Endothelial cell (in vitro differentiated cells): Measurements from ENCODE around the gene AMDHD2. TPM values are rescaled to one million over a fixed set of nuclear protein-coding genes. Genes with fewer than 3 reads are reported as not detected.
A peak's percentile ranks its signal among the peaks of the same experiment; 100 is the strongest.

Experiments used
- DNase-seq: peaks from one replicate; pipeline ENCODE4 v3.0.0; 2021; ENCODE audit warnings: low spot score
- H3K27ac Mint-ChIP-seq: one replicate; pipeline ENCODE4 v1.8.0; 2021; ENCODE audit warnings: mixed read lengths, inconsistent platforms; ENCODE audit not compliant: unreplicated experiment
- H3K27me3 Mint-ChIP-seq: one replicate; pipeline ENCODE4 v1.8.0; 2021; ENCODE audit warnings: mild to moderate bottlenecking, moderate library complexity, mixed read lengths, inconsistent platforms; ENCODE audit not compliant: unreplicated experiment
- H3K36me3 Mint-ChIP-seq: one replicate; pipeline ENCODE4 v1.8.0; 2021; ENCODE audit warnings: mild to moderate bottlenecking, low read depth, mixed read lengths, inconsistent platforms; ENCODE audit not compliant: unreplicated experiment
- H3K4me1 Mint-ChIP-seq: one replicate; pipeline ENCODE4 v1.8.0; 2021; ENCODE audit warnings: mild to moderate bottlenecking, mixed read lengths, inconsistent platforms; ENCODE audit not compliant: unreplicated experiment
- H3K4me3 Mint-ChIP-seq: one replicate; pipeline ENCODE4 v1.8.0; 2021; ENCODE audit warnings: mild to moderate bottlenecking, mixed read lengths, inconsistent platforms; ENCODE audit not compliant: unreplicated experiment
- H3K9me3 Mint-ChIP-seq: one replicate; pipeline ENCODE4 v1.8.0; 2021; ENCODE audit warnings: mixed read lengths, inconsistent platforms; ENCODE audit not compliant: unreplicated experiment
- CTCF ChIP-seq: fragments of 200-600 bp; sonication (generic); IDR thresholded peaks from one replicate; pipeline ENCODE4 v1.5.0; 2021; ENCODE audit warnings: antibody characterized with exemption; ENCODE audit not compliant: unreplicated experiment
- total RNA-seq: library from RNA; stranded (reverse); fragmentation: NEBNext Ultra II Directional; extraction: Animal tissue kit (Norgen Biotek cat#: 25700); gene quantifications from one replicate; pipeline ENCODE4 v1.2.1, GENCODE V29; 2021; ENCODE audit not compliant: unreplicated experiment

The AMDHD2 gene
- total RNA-seq, 1 donor from 2014 or later, result 53.3 TPM

- Mint-ChIP-seq H3K9me3 (no peaks in the 10 kb centered on the region), H3K4me1 (peaks cover 10% of the 10 kb centered on the region), H3K27me3 (peaks cover 15% of the 10 kb centered on the region), H3K27ac (no peak overlapping the region), H3K4me3 (no peak overlapping the region), H3K36me3 (no peaks in the 10 kb centered on the region)
- DNase-seq, result no peak
- TF ChIP-seq CTCF, result no peak
These were observed 36.0 kb upstream of the AMDHD2 start for GRCh38 chr16:2483939-2484897.

- Mint-ChIP-seq H3K27ac (no peak overlapping the region), H3K4me3 (peak overlapping the region; percentile 60), H3K27me3 (peaks cover 11% of the 10 kb centered on the region), H3K9me3 (no peaks in the 10 kb centered on the region), H3K36me3 (no peaks in the 10 kb centered on the region), H3K4me1 (peaks cover 10% of the 10 kb centered on the region)
- no peak for DNase-seq
- TF ChIP-seq CTCF, result no peak
These were observed 35.2 kb upstream of the AMDHD2 start for GRCh38 chr16:2484898-2485508.

- no peak for TF ChIP-seq CTCF
- H3K4me3 Mint-ChIP-seq, result no peak overlapping the region
- H3K4me1 Mint-ChIP-seq, result peaks cover 10% of the 10 kb centered on the region
- DNase-seq, result no peak
- H3K36me3 Mint-ChIP-seq, result no peaks in the 10 kb centered on the region
- no peak overlapping the region for H3K27ac Mint-ChIP-seq
- H3K9me3 Mint-ChIP-seq, result no peaks in the 10 kb centered on the region
- peaks cover 11% of the 10 kb centered on the region for H3K27me3 Mint-ChIP-seq
These were observed 34.2 kb upstream of the AMDHD2 start for GRCh38 chr16:2485811-2486507.

- Mint-ChIP-seq H3K27me3 (peaks cover 11% of the 10 kb centered on the region), H3K4me1 (peaks cover 10% of the 10 kb centered on the region), H3K27ac (no peak overlapping the region), H3K9me3 (no peaks in the 10 kb centered on the region), H3K4me3 (no peak overlapping the region), H3K36me3 (no peaks in the 10 kb centered on the region)
- DNase-seq, result no peak
- no peak for TF ChIP-seq CTCF
These were observed 33.3 kb upstream of the AMDHD2 start for GRCh38 chr16:2486645-2487516.
